Adrenal gland (tissue), 5 donors: ENCODE data around the gene TIMP3.

Experiments
- CTCF ChIP-seq, 6 experiments: fragments of 450-650 bp in 4 of 6; fragments of 200-600 bp in 2 of 6; sonication (generic) in 1 of 6; IDR thresholded peaks; 1 replicate in 5 of 6; 2 replicates in 1 of 6; pipeline versions ENCODE4 v1.5.1 to v1.8.0; 2016 to 2021; ENCODE audit warnings: antibody characterized with exemption in 6 of 6, mild to moderate bottlenecking in 2 of 6, moderate library complexity in 1 of 6
- POLR2A ChIP-seq, 2 donors: fragments of 450-650 bp; IDR thresholded peaks; one replicate each; pipeline ENCODE4 v1.6.1; 2017; ENCODE audit warnings: antibody characterized with exemption in 2 of 2, mild to moderate bottlenecking in 2 of 2, moderate library complexity in 1 of 2
- donor health status: DM: no; HTN: no; CAD: no.

- no peak for TF ChIP-seq CTCF (IDR thresholded peaks at IDR 0.05)
- no peak for TF ChIP-seq POLR2A (IDR thresholded peaks at IDR 0.05)
Observed at GRCh38 chr22:32909581-32910428, 108.3 kb downstream of the TIMP3 start.
